Nephron progenitor cell (in vitro differentiated cells): ENCODE measurements around the gene TDRKH.

Experiments used
- DNase-seq: peaks from one replicate; pipeline ENCODE4 v3.0.0; 2021
- H3K27ac Mint-ChIP-seq: 2 replicates; pipeline ENCODE4 v1.8.0; 2021; ENCODE audit warnings: mild to moderate bottlenecking, moderate library complexity, mixed read lengths
- H3K27me3 Mint-ChIP-seq: 2 replicates; pipeline ENCODE4 v1.8.0; 2021; ENCODE audit warnings: mild to moderate bottlenecking, low read depth, mixed read lengths; ENCODE audit not compliant: poor library complexity
- H3K36me3 Mint-ChIP-seq: 2 replicates; pipeline ENCODE4 v1.8.0; 2021; ENCODE audit warnings: low read depth, mixed read lengths
- H3K4me1 Mint-ChIP-seq: 2 replicates; pipeline ENCODE4 v1.8.0; 2021; ENCODE audit warnings: mixed read lengths
- H3K4me3 Mint-ChIP-seq: 2 replicates; pipeline ENCODE4 v1.8.0; 2021; ENCODE audit warnings: mild to moderate bottlenecking, moderate library complexity, mixed read lengths
- H3K9me3 Mint-ChIP-seq: 2 replicates; pipeline ENCODE4 v1.8.0; 2021; ENCODE audit warnings: mild to moderate bottlenecking, moderate library complexity, mixed read lengths
- TF ChIP-seq, protein P1 (sequence below): fragments of 200-600 bp; sonication (generic); IDR thresholded peaks from 2 replicates; pipeline ENCODE4 v1.5.0; 2021; ENCODE audit warnings: antibody characterized with exemption

The TDRKH gene

DNA sequence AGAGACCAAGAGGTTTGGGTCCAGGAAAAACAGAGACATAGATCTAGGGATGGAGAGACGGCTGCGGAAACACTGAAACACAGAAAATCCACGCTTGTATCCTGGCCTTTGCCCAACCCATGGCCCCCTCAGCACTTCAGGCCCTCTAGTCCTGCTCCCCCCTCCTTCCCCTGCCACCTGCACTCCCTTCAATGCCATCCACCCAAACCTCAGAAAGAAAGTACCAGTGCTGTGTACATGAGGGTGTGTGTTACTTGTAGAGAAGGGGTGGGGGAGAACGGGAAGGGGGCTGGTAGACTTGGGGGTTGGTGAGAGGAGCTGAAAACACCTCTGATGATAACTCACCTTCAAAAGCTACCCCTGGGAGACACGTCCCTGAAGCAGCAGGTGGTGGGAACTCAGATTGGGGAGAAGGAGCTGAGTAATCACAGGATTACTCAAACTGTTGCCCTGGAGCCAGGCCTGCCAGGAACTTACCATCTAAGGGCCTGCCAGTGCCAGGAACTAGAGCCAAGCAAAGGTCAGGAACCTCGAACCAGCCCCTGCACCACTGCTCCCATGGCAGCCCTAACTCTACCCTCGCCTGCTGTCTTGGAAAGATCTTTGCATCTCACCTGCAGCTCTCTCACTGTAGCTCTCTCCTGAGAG, 29.8 kb upstream of the TDRKH start:
- TF ChIP-seq, protein P1, sequence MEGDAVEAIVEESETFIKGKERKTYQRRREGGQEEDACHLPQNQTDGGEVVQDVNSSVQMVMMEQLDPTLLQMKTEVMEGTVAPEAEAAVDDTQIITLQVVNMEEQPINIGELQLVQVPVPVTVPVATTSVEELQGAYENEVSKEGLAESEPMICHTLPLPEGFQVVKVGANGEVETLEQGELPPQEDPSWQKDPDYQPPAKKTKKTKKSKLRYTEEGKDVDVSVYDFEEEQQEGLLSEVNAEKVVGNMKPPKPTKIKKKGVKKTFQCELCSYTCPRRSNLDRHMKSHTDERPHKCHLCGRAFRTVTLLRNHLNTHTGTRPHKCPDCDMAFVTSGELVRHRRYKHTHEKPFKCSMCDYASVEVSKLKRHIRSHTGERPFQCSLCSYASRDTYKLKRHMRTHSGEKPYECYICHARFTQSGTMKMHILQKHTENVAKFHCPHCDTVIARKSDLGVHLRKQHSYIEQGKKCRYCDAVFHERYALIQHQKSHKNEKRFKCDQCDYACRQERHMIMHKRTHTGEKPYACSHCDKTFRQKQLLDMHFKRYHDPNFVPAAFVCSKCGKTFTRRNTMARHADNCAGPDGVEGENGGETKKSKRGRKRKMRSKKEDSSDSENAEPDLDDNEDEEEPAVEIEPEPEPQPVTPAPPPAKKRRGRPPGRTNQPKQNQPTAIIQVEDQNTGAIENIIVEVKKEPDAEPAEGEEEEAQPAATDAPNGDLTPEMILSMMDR = no peak
- Mint-ChIP-seq H3K4me1 (peaks cover 34% of the 10 kb centered on the region), H3K36me3 (no peaks in the 10 kb centered on the region), H3K27ac (no peak overlapping the region), H3K27me3 (peaks cover 31% of the 10 kb centered on the region), H3K9me3 (no peaks in the 10 kb centered on the region), H3K4me3 (no peak overlapping the region)
- DNase-seq = no peak

DNA sequence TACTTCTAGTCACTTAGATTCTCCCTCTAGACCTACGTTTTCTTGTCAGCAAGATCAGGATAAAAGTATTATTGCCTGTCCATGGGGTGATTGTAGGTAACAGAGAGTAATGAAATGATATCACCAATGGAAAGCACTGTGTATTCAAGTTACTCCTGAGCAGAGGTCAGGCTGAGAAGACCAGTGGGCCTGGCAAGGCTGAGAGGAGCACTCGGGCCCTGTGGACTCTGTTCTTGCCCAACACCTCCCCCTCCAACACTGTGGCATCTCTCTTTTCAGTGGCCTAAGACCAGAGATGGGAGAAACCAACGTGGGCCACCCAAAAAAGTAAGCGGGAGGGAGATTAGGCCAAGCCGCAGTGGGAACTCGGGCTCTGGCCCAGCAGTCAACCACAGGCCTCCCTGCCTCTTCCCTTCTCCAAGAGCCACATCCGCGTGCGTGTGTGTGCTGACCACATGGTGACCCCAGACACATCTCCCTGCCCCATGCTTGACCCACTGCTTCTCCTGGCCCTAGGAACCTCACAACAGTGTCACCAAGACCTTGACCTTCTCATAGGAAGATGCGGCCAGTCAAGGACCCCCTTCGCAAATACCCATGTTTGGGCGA, 29.0 kb upstream of the TDRKH start:
- peaks cover 33% of the 10 kb centered on the region for H3K4me1 Mint-ChIP-seq
- no peaks in the 10 kb centered on the region for H3K36me3 Mint-ChIP-seq
- H3K9me3 Mint-ChIP-seq = no peaks in the 10 kb centered on the region
- H3K27ac Mint-ChIP-seq = no peak overlapping the region
- TF ChIP-seq, protein P1 = no peak
- H3K4me3 Mint-ChIP-seq = no peak overlapping the region
- DNase-seq = no peak
- H3K27me3 Mint-ChIP-seq = peaks cover 34% of the 10 kb centered on the region

GRCh38 chr1:151817353-151817730, 27.0 kb upstream of the TDRKH start:
- DNase-seq = no peak
- peaks cover 15% of the 10 kb centered on the region for H3K4me1 Mint-ChIP-seq
- no peaks in the 10 kb centered on the region for H3K36me3 Mint-ChIP-seq
- peaks cover 36% of the 10 kb centered on the region for H3K27me3 Mint-ChIP-seq
- TF ChIP-seq, protein P1 = no peak
- no peak overlapping the region for H3K4me3 Mint-ChIP-seq
- no peak overlapping the region for H3K27ac Mint-ChIP-seq
- no peaks in the 10 kb centered on the region for H3K9me3 Mint-ChIP-seq

DNA sequence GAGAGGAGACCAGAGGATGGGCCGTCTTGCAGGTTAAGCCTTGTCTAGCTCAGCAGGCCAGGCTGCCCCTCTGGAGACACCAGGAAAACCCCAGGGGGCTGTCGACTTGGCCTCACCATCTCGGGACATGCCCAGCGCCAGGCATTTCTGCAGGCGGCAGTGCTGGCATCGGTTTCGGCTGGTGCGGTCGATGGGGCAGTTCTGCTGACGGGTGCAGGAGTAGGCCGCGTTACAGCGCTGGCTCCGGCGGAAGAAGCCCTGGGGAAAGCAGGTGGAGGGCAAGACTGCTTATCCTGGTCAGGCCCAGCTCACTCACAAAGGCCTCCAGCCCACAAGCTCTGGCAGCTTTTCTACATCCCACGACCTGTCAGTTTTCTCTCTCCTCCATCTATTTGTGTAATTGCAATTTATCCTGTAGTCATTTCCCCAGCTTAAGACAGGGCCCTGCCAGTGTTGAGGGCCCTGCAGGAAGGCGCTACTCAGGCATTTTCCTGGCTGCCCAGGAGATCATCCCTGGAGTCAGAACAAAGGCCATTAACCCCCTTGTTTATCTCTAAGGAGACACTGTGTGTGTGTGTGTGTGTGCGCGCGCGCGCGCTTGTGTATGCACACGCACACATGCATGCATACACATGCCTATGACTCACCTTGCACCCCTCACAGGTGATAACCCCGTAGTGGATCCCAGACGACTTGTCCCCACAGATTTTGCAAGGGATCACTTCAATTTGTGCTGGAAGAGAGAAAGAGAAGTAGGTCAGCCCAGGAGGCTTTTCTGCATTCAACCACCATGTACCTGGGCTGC, 26.4 kb upstream of the TDRKH start:
- H3K36me3 Mint-ChIP-seq = no peaks in the 10 kb centered on the region
- H3K4me1 Mint-ChIP-seq = peaks cover 9% of the 10 kb centered on the region
- TF ChIP-seq, protein P1 = no peak
- DNase-seq = no peak
- H3K27me3 Mint-ChIP-seq = peaks cover 36% of the 10 kb centered on the region
- no peaks in the 10 kb centered on the region for H3K9me3 Mint-ChIP-seq
- H3K4me3 Mint-ChIP-seq = no peak overlapping the region
- H3K27ac Mint-ChIP-seq = peak overlapping the region; percentile 64

DNA sequence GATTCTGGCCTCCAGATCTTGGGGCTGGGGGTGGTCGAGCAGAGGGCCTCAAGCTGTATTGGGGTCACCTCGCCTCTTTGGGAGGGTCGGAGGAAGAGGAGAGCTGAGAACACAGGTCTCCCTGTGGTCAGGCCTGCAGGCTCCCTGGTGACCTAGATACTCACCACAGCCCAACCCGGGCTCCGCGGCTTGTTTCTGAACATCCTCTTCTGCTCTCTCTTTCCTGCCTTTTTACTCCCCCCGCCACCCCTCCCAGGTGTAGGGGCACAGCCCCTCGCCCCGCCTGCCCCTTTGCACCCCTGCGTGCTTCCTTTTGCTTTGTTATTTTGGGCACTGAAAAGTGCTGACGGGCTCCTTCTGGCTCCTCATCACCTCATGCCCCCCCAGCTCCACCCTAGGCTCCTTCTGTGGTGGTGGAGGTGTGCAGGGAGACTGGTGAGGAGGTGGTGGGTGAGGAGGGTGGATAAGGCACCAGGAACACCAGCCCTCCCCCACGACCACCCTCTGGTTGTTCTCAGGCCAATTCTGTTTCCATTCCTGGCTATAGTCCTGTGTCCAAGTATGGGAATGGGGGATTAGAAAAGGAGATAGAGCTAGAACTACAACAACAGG, 25.5 kb upstream of the TDRKH start:
- no peak overlapping the region for H3K4me3 Mint-ChIP-seq
- no peak for DNase-seq

More for the DNA sequence above, 25.5 kb upstream of the TDRKH start:
- H3K9me3 Mint-ChIP-seq = no peaks in the 10 kb centered on the region
- TF ChIP-seq, protein P1 = no peak
- no peak overlapping the region for H3K27ac Mint-ChIP-seq
- no peaks in the 10 kb centered on the region for H3K36me3 Mint-ChIP-seq
- H3K4me1 Mint-ChIP-seq = peaks cover 11% of the 10 kb centered on the region
- H3K27me3 Mint-ChIP-seq = peaks cover 40% of the 10 kb centered on the region
